GM23338 (cell line): ENCODE measurements around the gene DRGX. TPM values are rescaled to one million over a fixed set of nuclear protein-coding genes. Genes with fewer than 3 reads are reported as not detected.

Source experiments
- ATAC-seq: fragments of 200-7000 bp; cut with Tn5 transposase; 3 replicates; pipeline ENCODE4 v1.9.1; 2020
- DNase-seq: peaks from one replicate; pipeline ENCODE4 v3.0.0-alpha.2; 2015; ENCODE audit warnings: low spot score
- H2AFZ ChIP-seq: fragments of 200-600 bp; sonication (generic); 2 replicates; pipeline ENCODE4 v1.8.0; 2016; ENCODE audit warnings: antibody characterized with exemption, mild to moderate bottlenecking, moderate library complexity
- H3F3A ChIP-seq: fragments of 200-600 bp; sonication (generic); replicated peaks from 2 replicates; pipeline ENCODE4 v1.8.0; 2017; ENCODE audit warnings: antibody characterized with exemption, mixed run types, low read depth
- H3K27ac ChIP-seq: fragments of 200-600 bp; sonication (generic); 2 replicates; pipeline ENCODE4 v1.6.1; 2016; ENCODE audit warnings: low read depth
- H3K27me3 ChIP-seq: fragments of 200-600 bp; sonication (generic); 2 replicates; pipeline ENCODE4 v1.8.0; 2016; ENCODE audit warnings: mild to moderate bottlenecking, mixed run types, moderate library complexity; ENCODE audit not compliant: insufficient read depth
- H3K36me3 ChIP-seq: fragments of 200-600 bp; sonication (generic); 2 replicates; pipeline ENCODE4 v1.8.0; 2016; ENCODE audit warnings: mild to moderate bottlenecking; ENCODE audit not compliant: insufficient read depth
- H3K4me1 ChIP-seq: fragments of 200-600 bp; sonication (generic); 2 replicates; pipeline ENCODE4 v1.8.0; 2016; ENCODE audit warnings: mild to moderate bottlenecking, moderate library complexity; ENCODE audit not compliant: insufficient read depth
- H3K4me2 ChIP-seq: fragments of 200-600 bp; sonication (generic); 2 replicates; pipeline ENCODE4 v1.7.1; 2017; ENCODE audit warnings: mixed run types
- H3K4me3 ChIP-seq: fragments of 200-600 bp; sonication (generic); 2 replicates; pipeline ENCODE4 v1.6.1; 2016; ENCODE audit warnings: mixed run types
- H3K79me2 ChIP-seq: fragments of 200-600 bp; sonication (generic); replicated peaks from 2 replicates; pipeline ENCODE4 v1.8.0; 2017; ENCODE audit warnings: mild to moderate bottlenecking; ENCODE audit not compliant: insufficient read depth
- H3K9me2 ChIP-seq: fragments of 200-600 bp; sonication (generic); 2 replicates; pipeline ENCODE4 v1.8.0; 2017; ENCODE audit not compliant: insufficient read depth
- H4K20me1 ChIP-seq: fragments of 200-600 bp; sonication (generic); replicated peaks from 2 replicates; pipeline ENCODE4 v1.8.0; 2017; ENCODE audit warnings: mild to moderate bottlenecking; ENCODE audit not compliant: insufficient read depth
- H3K27ac Mint-ChIP-seq: 2 replicates; pipeline ENCODE4 v1.8.0; 2020; ENCODE audit warnings: inconsistent platforms, mild to moderate bottlenecking, moderate library complexity, mixed read lengths
- H3K27me3 Mint-ChIP-seq: 3 replicates; pipeline ENCODE4 v1.8.0; 2022; ENCODE audit warnings: low read depth, mild to moderate bottlenecking, moderate library complexity, mixed read lengths, inconsistent platforms; ENCODE audit not compliant: insufficient read depth, poor library complexity
- H3K36me3 Mint-ChIP-seq: 3 replicates; pipeline ENCODE4 v1.8.0; 2021; ENCODE audit warnings: low read depth, mild to moderate bottlenecking, inconsistent platforms, moderate library complexity, mixed read lengths
- H3K4me1 Mint-ChIP-seq: 3 replicates; pipeline ENCODE4 v1.8.0; 2020; ENCODE audit warnings: mild to moderate bottlenecking, inconsistent platforms, mixed read lengths
- H3K4me3 Mint-ChIP-seq: 3 replicates; pipeline ENCODE4 v1.8.0; 2021; ENCODE audit warnings: moderate library complexity, mild to moderate bottlenecking, inconsistent platforms, mixed read lengths
- H3K9me3 Mint-ChIP-seq: 3 replicates; pipeline ENCODE4 v1.8.0; 2020; ENCODE audit warnings: moderate library complexity, mild to moderate bottlenecking, inconsistent platforms, mixed read lengths
- CREB1 ChIP-seq: fragments of 250-450 bp; sonication (Bioruptor Pico); IDR thresholded peaks from 2 replicates; pipeline ENCODE4 v1.5.0; 2020; ENCODE audit warnings: low read depth, mild to moderate bottlenecking, moderate library complexity
- EZH2 ChIP-seq: fragments of 200-600 bp; sonication (generic); IDR thresholded peaks from one replicate; pipeline ENCODE4 v1.8.0; 2017; ENCODE audit warnings: antibody characterized with exemption, mild to moderate bottlenecking, low read depth; ENCODE audit not compliant: unreplicated experiment
- EZH2phosphoT487 ChIP-seq: fragments of 200-600 bp; sonication (generic); IDR thresholded peaks from one replicate; pipeline ENCODE4 v1.8.1; 2018; ENCODE audit warnings: antibody characterized with exemption; ENCODE audit not compliant: unreplicated experiment
- JUNB ChIP-seq: IDR thresholded peaks from one replicate; pipeline ENCODE4 v1.6.1; 2016; ENCODE audit warnings: antibody characterized with exemption; ENCODE audit not compliant: unreplicated experiment
- NANOG ChIP-seq: IDR thresholded peaks from 2 replicates; pipeline ENCODE4 v1.6.1; 2016; ENCODE audit warnings: antibody characterized with exemption, borderline replicate concordance
- POLR2AphosphoS5 ChIP-seq: IDR thresholded peaks from 2 replicates; pipeline ENCODE4 v1.6.1; 2016; ENCODE audit warnings: antibody characterized with exemption, low read depth
- STAT1 ChIP-seq: IDR thresholded peaks from one replicate; pipeline ENCODE4 v1.6.1; 2016; ENCODE audit warnings: antibody characterized with exemption; ENCODE audit not compliant: unreplicated experiment
- ZNF114 ChIP-seq: fragments of 250-450 bp; sonication (Bioruptor Pico); IDR thresholded peaks from 2 replicates; pipeline ENCODE4 v1.5.0; 2020; ENCODE audit warnings: mild to moderate bottlenecking, moderate library complexity
- ZNF331 ChIP-seq: fragments of 250-450 bp; sonication (Bioruptor Pico); IDR thresholded peaks from 2 replicates; pipeline ENCODE4 v1.5.0; 2020; ENCODE audit warnings: low read depth, mild to moderate bottlenecking, moderate library complexity
- polyA plus RNA-seq: library from polyadenylated mRNA; unstranded; fragments of >200 nt; fragmentation: Nextera tagmentation; extraction: Ambion mirVana; gene quantifications from 2 replicates; pipeline ENCODE4 v1.2.1, GENCODE V29; 2016
- total RNA-seq: library from RNA; depleted of rRNA; stranded (reverse); fragments of >200 nt; shearing (Covaris generic); gene quantifications from 2 replicates; pipeline ENCODE4 v1.2.3, GENCODE V29; 2014
- TF ChIP-seq, protein P1 (sequence below): IDR thresholded peaks from one replicate; pipeline ENCODE4 v1.6.1; 2018; ENCODE audit warnings: antibody characterized with exemption; ENCODE audit not compliant: unreplicated experiment
- TF ChIP-seq, protein P2 (sequence below): fragments of 250-450 bp; sonication (Bioruptor Pico); IDR thresholded peaks from 2 replicates; pipeline ENCODE4 v1.5.0; 2020; ENCODE audit warnings: mild to moderate bottlenecking, moderate library complexity
- TF ChIP-seq, protein P3 (sequence below), 2 experiments: fragments of 200-600 bp in 1 of 2; sonication (generic) in 1 of 2; conservative IDR thresholded peaks; 2 replicates each; pipeline versions ENCODE4 v1.5.1 to v1.6.1; 2016 to 2017; ENCODE audit warnings: antibody characterized with exemption in 2 of 2, low read depth in 2 of 2, mild to moderate bottlenecking in 2 of 2, moderate library complexity in 1 of 2
- TF ChIP-seq, protein P4 (sequence below): IDR thresholded peaks from 2 replicates; pipeline ENCODE4 v1.6.1; 2016; ENCODE audit warnings: antibody characterized with exemption

Gene DRGX
- total and polyA plus RNA-seq, 2 experiments from 2014 or later, result not detected

DNA sequence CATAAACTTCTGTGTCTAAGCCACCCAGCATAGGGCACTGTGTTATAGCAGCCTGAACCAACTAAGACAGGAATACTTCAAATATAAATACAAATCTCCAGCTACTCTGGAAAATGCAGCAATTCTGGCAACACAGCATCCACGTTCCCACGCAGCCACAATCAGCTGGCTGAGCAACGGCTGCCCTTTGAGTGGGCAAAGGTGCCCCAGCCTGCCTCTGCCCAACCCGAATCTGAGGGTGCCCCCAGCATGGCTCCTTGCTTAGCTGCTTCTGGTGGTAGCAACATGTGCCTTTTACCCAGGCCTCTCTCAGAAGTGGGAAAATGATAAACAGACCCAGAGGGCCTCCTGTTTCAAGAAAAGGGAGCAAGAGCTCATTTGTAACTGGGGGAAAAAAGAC is 12.0 kb downstream of the DRGX start:
- Mint-ChIP-seq H3K36me3 (no peaks in the 10 kb centered on the region), H3K4me1 (0 out of 3 replicates have a peak, but pooled peaks cover 2% of the 10 kb centered on the region), H3K27me3 (peaks cover 6% of the 10 kb centered on the region), H3K27ac (no peak overlapping the region), H3K4me3 (no peak overlapping the region), H3K9me3 (no peaks in the 10 kb centered on the region)
- H3K9me2 ChIP-seq, result no peaks in the 10 kb centered on the region
- no peak overlapping the region for H2AFZ ChIP-seq
- TF ChIP-seq, protein P1, sequence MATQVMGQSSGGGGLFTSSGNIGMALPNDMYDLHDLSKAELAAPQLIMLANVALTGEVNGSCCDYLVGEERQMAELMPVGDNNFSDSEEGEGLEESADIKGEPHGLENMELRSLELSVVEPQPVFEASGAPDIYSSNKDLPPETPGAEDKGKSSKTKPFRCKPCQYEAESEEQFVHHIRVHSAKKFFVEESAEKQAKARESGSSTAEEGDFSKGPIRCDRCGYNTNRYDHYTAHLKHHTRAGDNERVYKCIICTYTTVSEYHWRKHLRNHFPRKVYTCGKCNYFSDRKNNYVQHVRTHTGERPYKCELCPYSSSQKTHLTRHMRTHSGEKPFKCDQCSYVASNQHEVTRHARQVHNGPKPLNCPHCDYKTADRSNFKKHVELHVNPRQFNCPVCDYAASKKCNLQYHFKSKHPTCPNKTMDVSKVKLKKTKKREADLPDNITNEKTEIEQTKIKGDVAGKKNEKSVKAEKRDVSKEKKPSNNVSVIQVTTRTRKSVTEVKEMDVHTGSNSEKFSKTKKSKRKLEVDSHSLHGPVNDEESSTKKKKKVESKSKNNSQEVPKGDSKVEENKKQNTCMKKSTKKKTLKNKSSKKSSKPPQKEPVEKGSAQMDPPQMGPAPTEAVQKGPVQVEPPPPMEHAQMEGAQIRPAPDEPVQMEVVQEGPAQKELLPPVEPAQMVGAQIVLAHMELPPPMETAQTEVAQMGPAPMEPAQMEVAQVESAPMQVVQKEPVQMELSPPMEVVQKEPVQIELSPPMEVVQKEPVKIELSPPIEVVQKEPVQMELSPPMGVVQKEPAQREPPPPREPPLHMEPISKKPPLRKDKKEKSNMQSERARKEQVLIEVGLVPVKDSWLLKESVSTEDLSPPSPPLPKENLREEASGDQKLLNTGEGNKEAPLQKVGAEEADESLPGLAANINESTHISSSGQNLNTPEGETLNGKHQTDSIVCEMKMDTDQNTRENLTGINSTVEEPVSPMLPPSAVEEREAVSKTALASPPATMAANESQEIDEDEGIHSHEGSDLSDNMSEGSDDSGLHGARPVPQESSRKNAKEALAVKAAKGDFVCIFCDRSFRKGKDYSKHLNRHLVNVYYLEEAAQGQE, result no peak
- TF ChIP-seq EZH2phosphoT487, result no peak
- TF ChIP-seq POLR2AphosphoS5, result no peak
- TF ChIP-seq STAT1, result no peak
- no peak for TF ChIP-seq ZNF331 (CRISPR knock-in tag)
- no peak for TF ChIP-seq ZNF114 (CRISPR knock-in tag)
- no peak for TF ChIP-seq NANOG
- no peak for TF ChIP-seq EZH2
- TF ChIP-seq, protein P2, sequence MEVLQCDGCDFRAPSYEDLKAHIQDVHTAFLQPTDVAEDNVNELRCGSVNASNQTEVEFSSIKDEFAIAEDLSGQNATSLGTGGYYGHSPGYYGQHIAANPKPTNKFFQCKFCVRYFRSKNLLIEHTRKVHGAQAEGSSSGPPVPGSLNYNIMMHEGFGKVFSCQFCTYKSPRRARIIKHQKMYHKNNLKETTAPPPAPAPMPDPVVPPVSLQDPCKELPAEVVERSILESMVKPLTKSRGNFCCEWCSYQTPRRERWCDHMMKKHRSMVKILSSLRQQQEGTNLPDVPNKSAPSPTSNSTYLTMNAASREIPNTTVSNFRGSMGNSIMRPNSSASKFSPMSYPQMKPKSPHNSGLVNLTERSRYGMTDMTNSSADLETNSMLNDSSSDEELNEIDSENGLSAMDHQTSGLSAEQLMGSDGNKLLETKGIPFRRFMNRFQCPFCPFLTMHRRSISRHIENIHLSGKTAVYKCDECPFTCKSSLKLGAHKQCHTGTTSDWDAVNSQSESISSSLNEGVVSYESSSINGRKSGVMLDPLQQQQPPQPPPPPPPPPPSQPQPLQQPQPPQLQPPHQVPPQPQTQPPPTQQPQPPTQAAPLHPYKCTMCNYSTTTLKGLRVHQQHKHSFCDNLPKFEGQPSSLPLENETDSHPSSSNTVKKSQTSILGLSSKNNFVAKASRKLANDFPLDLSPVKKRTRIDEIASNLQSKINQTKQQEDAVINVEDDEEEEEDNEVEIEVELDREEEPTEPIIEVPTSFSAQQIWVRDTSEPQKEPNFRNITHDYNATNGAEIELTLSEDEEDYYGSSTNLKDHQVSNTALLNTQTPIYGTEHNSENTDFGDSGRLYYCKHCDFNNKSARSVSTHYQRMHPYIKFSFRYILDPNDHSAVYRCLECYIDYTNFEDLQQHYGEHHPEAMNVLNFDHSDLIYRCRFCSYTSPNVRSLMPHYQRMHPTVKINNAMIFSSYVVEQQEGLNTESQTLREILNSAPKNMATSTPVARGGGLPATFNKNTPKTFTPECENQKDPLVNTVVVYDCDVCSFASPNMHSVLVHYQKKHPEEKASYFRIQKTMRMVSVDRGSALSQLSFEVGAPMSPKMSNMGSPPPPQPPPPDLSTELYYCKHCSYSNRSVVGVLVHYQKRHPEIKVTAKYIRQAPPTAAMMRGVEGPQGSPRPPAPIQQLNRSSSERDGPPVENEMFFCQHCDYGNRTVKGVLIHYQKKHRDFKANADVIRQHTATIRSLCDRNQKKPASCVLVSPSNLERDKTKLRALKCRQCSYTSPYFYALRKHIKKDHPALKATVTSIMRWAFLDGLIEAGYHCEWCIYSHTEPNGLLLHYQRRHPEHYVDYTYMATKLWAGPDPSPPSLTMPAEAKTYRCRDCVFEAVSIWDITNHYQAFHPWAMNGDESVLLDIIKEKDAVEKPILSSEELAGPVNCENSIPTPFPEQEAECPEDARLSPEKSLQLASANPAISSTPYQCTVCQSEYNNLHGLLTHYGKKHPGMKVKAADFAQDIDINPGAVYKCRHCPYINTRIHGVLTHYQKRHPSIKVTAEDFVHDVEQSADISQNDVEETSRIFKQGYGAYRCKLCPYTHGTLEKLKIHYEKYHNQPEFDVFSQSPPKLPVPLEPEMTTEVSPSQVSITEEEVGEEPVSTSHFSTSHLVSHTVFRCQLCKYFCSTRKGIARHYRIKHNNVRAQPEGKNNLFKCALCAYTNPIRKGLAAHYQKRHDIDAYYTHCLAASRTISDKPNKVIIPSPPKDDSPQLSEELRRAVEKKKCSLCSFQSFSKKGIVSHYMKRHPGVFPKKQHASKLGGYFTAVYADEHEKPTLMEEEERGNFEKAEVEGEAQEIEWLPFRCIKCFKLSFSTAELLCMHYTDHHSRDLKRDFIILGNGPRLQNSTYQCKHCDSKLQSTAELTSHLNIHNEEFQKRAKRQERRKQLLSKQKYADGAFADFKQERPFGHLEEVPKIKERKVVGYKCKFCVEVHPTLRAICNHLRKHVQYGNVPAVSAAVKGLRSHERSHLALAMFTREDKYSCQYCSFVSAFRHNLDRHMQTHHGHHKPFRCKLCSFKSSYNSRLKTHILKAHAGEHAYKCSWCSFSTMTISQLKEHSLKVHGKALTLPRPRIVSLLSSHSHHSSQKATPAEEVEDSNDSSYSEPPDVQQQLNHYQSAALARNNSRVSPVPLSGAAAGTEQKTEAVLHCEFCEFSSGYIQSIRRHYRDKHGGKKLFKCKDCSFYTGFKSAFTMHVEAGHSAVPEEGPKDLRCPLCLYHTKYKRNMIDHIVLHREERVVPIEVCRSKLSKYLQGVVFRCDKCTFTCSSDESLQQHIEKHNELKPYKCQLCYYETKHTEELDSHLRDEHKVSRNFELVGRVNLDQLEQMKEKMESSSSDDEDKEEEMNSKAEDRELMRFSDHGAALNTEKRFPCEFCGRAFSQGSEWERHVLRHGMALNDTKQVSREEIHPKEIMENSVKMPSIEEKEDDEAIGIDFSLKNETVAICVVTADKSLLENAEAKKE (CRISPR knock-in tag), result no peak
- TF ChIP-seq, protein P3, sequence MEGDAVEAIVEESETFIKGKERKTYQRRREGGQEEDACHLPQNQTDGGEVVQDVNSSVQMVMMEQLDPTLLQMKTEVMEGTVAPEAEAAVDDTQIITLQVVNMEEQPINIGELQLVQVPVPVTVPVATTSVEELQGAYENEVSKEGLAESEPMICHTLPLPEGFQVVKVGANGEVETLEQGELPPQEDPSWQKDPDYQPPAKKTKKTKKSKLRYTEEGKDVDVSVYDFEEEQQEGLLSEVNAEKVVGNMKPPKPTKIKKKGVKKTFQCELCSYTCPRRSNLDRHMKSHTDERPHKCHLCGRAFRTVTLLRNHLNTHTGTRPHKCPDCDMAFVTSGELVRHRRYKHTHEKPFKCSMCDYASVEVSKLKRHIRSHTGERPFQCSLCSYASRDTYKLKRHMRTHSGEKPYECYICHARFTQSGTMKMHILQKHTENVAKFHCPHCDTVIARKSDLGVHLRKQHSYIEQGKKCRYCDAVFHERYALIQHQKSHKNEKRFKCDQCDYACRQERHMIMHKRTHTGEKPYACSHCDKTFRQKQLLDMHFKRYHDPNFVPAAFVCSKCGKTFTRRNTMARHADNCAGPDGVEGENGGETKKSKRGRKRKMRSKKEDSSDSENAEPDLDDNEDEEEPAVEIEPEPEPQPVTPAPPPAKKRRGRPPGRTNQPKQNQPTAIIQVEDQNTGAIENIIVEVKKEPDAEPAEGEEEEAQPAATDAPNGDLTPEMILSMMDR (conservative IDR thresholded peaks at IDR 0.05; ENCODE audit: low read depth in 2 of 2), result no peak
- TF ChIP-seq CREB1 (CRISPR knock-in tag), result no peak
- TF ChIP-seq, protein P4, sequence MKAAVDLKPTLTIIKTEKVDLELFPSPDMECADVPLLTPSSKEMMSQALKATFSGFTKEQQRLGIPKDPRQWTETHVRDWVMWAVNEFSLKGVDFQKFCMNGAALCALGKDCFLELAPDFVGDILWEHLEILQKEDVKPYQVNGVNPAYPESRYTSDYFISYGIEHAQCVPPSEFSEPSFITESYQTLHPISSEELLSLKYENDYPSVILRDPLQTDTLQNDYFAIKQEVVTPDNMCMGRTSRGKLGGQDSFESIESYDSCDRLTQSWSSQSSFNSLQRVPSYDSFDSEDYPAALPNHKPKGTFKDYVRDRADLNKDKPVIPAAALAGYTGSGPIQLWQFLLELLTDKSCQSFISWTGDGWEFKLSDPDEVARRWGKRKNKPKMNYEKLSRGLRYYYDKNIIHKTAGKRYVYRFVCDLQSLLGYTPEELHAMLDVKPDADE, result no peak
- no peak for TF ChIP-seq JUNB
- no peaks in the 10 kb centered on the region for H3K4me1 ChIP-seq
- H4K20me1 ChIP-seq, result peaks cover 3% of the 10 kb centered on the region; the same call in 1 of the 2 replicates
- no peak overlapping the region for H3K4me3 ChIP-seq
- H3K79me2 ChIP-seq, result no peaks in the 10 kb centered on the region
- DNase-seq (no peak), ATAC-seq (no peak)
- H3K27me3 ChIP-seq, result no peaks in the 10 kb centered on the region
- H3F3A ChIP-seq, result no peaks in the 10 kb centered on the region
- H3K36me3 ChIP-seq, result no peaks in the 10 kb centered on the region
- no peak overlapping the region for H3K27ac ChIP-seq
- H3K4me2 ChIP-seq, result no peak overlapping the region
